ENCODE results near the gene UBE3C. TPM values are rescaled to one million over a fixed set of nuclear protein-coding genes. Genes with fewer than 3 reads are reported as not detected.

UBE3C gene
- total RNA-seq, 4 donors from 2014 or later: 55.5 to 76.1 (median 60.4) TPM

- 27 to 30% methylated on average over 5 of the region's 5 CpGs for WGBS, 2 donors
- TF ChIP-seq, protein P1, sequence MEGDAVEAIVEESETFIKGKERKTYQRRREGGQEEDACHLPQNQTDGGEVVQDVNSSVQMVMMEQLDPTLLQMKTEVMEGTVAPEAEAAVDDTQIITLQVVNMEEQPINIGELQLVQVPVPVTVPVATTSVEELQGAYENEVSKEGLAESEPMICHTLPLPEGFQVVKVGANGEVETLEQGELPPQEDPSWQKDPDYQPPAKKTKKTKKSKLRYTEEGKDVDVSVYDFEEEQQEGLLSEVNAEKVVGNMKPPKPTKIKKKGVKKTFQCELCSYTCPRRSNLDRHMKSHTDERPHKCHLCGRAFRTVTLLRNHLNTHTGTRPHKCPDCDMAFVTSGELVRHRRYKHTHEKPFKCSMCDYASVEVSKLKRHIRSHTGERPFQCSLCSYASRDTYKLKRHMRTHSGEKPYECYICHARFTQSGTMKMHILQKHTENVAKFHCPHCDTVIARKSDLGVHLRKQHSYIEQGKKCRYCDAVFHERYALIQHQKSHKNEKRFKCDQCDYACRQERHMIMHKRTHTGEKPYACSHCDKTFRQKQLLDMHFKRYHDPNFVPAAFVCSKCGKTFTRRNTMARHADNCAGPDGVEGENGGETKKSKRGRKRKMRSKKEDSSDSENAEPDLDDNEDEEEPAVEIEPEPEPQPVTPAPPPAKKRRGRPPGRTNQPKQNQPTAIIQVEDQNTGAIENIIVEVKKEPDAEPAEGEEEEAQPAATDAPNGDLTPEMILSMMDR (IDR thresholded peaks at IDR 0.05): no peak
- TF ChIP-seq POLR2A (IDR thresholded peaks at IDR 0.05): no peak
- intact Hi-C loops (cut with DNase I; ENCODE audit: low total_unique reads): no loop called here
- H3K4me3 ChIP-seq (ENCODE audit: low read depth, poor library complexity, severe bottlenecking): peak overlapping the region; percentile 23
- DNase-seq (ENCODE audit: low spot score in 2 of 2): no peak
Observed at GRCh38 chr7:157138101-157138423, 664 bp upstream of the UBE3C start.

GRCh38 chr7:157139111-157139809, 534 bp downstream of the UBE3C start:
- peak; percentile 34 to 91 for DNase-seq (ENCODE audit: low spot score in 2 of 2)
- WGBS, 2 donors: 1 to 2% methylated on average over 25 to 27 of the region's 74 CpGs
- TF ChIP-seq, protein P1 (IDR thresholded peaks at IDR 0.05): no peak
- TF ChIP-seq POLR2A (IDR thresholded peaks at IDR 0.05): no peak

GRCh38 chr7:157139810-157140510, 1.2 kb downstream of the UBE3C start:
- peak overlapping the region; percentile 83 for H3K4me3 ChIP-seq (ENCODE audit: low read depth, poor library complexity, severe bottlenecking)
- intact Hi-C loops (cut with DNase I; ENCODE audit: low total_unique reads): no loop called here
- peak in 1 of 2 donors; percentile 57 for DNase-seq (ENCODE audit: low spot score in 2 of 2)
- TF ChIP-seq, protein P1 (IDR thresholded peaks at IDR 0.05): no peak
- no peak for TF ChIP-seq POLR2A (IDR thresholded peaks at IDR 0.05)
- WGBS, 2 donors: 28 to 30% methylated on average over 19 of the region's 19 CpGs

More at GRCh38 chr7:157139111-157139809, 534 bp downstream of the UBE3C start:
- intact Hi-C loops (cut with DNase I; ENCODE audit: low total_unique reads): no loop called here
- H3K4me3 ChIP-seq (ENCODE audit: low read depth, poor library complexity, severe bottlenecking): peak overlapping the region; percentile 83

DNA sequence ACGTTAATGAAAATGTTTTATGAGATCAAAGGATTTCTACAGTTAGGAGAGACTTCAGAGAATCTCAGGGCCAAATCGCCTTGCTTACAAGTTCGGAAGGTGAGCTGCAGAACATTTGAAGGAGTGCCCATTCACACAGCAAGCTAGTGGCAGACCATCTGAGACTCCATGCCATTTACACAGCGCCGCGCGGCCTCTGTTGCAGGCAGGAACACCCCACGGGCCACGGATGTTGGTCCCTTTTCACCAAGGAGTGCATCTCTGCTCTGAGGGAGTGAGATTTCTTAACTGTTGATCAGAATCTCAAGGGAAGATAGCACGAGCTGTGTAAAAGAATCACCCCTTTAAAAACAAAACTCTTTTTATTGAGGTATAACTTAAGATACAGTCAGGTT, 1.8 kb downstream of the UBE3C start:
- TF ChIP-seq, protein P1 (IDR thresholded peaks at IDR 0.05): no peak
- no peak for TF ChIP-seq POLR2A (IDR thresholded peaks at IDR 0.05)
- DNase-seq (ENCODE audit: low spot score in 2 of 2): peak in 1 of 2 donors; percentile 82
- H3K4me3 ChIP-seq (ENCODE audit: low read depth, poor library complexity, severe bottlenecking): no peak overlapping the region
- 73 to 82% methylated on average over 10 of the region's 10 CpGs for WGBS, 2 donors
- intact Hi-C loops (cut with DNase I; ENCODE audit: low total_unique reads): no loop called here

- 93 to 94% methylated on average over 16 of the region's 16 CpGs for WGBS, 2 donors
- no peak overlapping the region for H3K4me3 ChIP-seq (ENCODE audit: low read depth, poor library complexity, severe bottlenecking)
- DNase-seq (ENCODE audit: low spot score in 2 of 2): peak in 1 of 2 donors; percentile 36
- TF ChIP-seq, protein P1 (IDR thresholded peaks at IDR 0.05): no peak
- TF ChIP-seq POLR2A (IDR thresholded peaks at IDR 0.05): no peak
- intact Hi-C loops (cut with DNase I; ENCODE audit: low total_unique reads): no loop called here
Observed at GRCh38 chr7:157141525-157142060, 2.9 kb downstream of the UBE3C start.

Data from lower leg skin (tissue), 4 donors.